IPS-18c (cell line): ENCODE results near the gene HPS6.
A peak's percentile ranks its signal among the peaks of the same experiment; 100 is the strongest.
"Not testable (repeated sequence)": the region's sequence is repeated elsewhere in the genome, so short reads cannot be mapped to it uniquely, and the experiment has no call there.

ENCODE experiments used
- H3K4me3 ChIP-seq: 2 replicates; pipeline ENCODE4 v1.7.0; 2013; ENCODE audit warnings: low read depth, mild to moderate bottlenecking, low read length, moderate library complexity; ENCODE audit not compliant: insufficient read depth
- H3K9me3 ChIP-seq: one replicate; pipeline ENCODE4 v1.6.1; 2013; ENCODE audit warnings: mild to moderate bottlenecking, low read length, moderate library complexity; ENCODE audit not compliant: control insufficient read depth, insufficient read depth

Gene HPS6

GRCh38 chr10:102064868-102065560 is at the start of gene HPS6:
Gene HPS6, plus strand, starts transcription at chr10:102065349. Its CDS starts 126 bp downstream, at chr10:102065475.
- Histone ChIP-seq H3K4me3 (peak within 1 kb of the TSS; percentile 99), H3K9me3 (peaks cover 2% of the 10 kb centered on the region)

- Histone ChIP-seq H3K9me3 (no peaks in the 10 kb centered on the region), H3K4me3 (no peak overlapping the region)
Observed at GRCh38 chr10:102016416-102016815, 48.7 kb upstream of the HPS6 start.

GRCh38 chr10:102017295-102017694 is 47.9 kb upstream of the HPS6 start:
- Histone ChIP-seq H3K9me3 (peaks cover 2% of the 10 kb centered on the region), H3K4me3 (no peak overlapping the region)

- peaks cover 2% of the 10 kb centered on the region for H3K9me3 ChIP-seq
- H3K4me3 ChIP-seq: no peak overlapping the region
Observed at GRCh38 chr10:102020938-102021337, 44.2 kb upstream of the HPS6 start.

GRCh38 chr10:102024799-102025198 is 40.4 kb upstream of the HPS6 start:
- H3K4me3 ChIP-seq: no peak overlapping the region
- peaks cover 2% of the 10 kb centered on the region for H3K9me3 ChIP-seq

GRCh38 chr10:102027261-102027660 is 37.9 kb upstream of the HPS6 start:
- Histone ChIP-seq H3K4me3 (no peak overlapping the region), H3K9me3 (no peaks in the 10 kb centered on the region)

- Histone ChIP-seq H3K9me3 (peaks cover 2% of the 10 kb centered on the region), H3K4me3 (no peak overlapping the region)
Observed at GRCh38 chr10:102033787-102034186, 31.4 kb upstream of the HPS6 start.

- not testable (repeated sequence) for H3K4me3 ChIP-seq, H3K9me3 ChIP-seq
Observed at GRCh38 chr10:102035807-102036206, 29.3 kb upstream of the HPS6 start.

GRCh38 chr10:102038410-102038809 is 26.7 kb upstream of the HPS6 start:
- H3K9me3 ChIP-seq: peaks cover 2% of the 10 kb centered on the region
- H3K4me3 ChIP-seq: no peak overlapping the region

GRCh38 chr10:102040305-102041050 is 24.7 kb upstream of the HPS6 start:
- Histone ChIP-seq H3K4me3 (no peak overlapping the region), H3K9me3 (peaks cover 2% of the 10 kb centered on the region)

GRCh38 chr10:102045292-102045691 is 19.9 kb upstream of the HPS6 start:
- Histone ChIP-seq H3K9me3 (no peaks in the 10 kb centered on the region), H3K4me3 (no peak overlapping the region)

- Histone ChIP-seq H3K4me3 (no peak overlapping the region), H3K9me3 (no peaks in the 10 kb centered on the region)
Observed at GRCh38 chr10:102046095-102046494, 19.1 kb upstream of the HPS6 start.

GRCh38 chr10:102054881-102055646 is 10.1 kb upstream of the HPS6 start:
- H3K9me3 ChIP-seq: not testable (repeated sequence)
- peak overlapping the region; percentile 94 for H3K4me3 ChIP-seq

GRCh38 chr10:102055647-102056419 is 9.3 kb upstream of the HPS6 start, which contains the start of gene ARMH3:
Gene ARMH3, minus strand, starts transcription at chr10:102056173. Its CDS starts 16,059 bp downstream, at chr10:102040114.
- H3K9me3 ChIP-seq: no peaks in the 10 kb centered on the region
- peak within 1 kb of the TSS; percentile 94 for H3K4me3 ChIP-seq

GRCh38 chr10:102059987-102060386 is 5.2 kb upstream of the HPS6 start:
- no peaks in the 10 kb centered on the region for H3K9me3 ChIP-seq
- H3K4me3 ChIP-seq: no peak overlapping the region

- H3K4me3 ChIP-seq: peak overlapping the region; percentile 99; the same call in 1 of the 2 replicates
- H3K9me3 ChIP-seq: peaks cover 2% of the 10 kb centered on the region
Observed at GRCh38 chr10:102064503-102064867, 664 bp upstream of the HPS6 start.
